B cell (primary cell): ENCODE data around the gene RABGAP1L.

Source experiments
- CTCF ChIP-seq: fragments of 200-600 bp; IDR thresholded peaks from one replicate; pipeline ENCODE4 v1.8.0; 2022; ENCODE audit warnings: antibody characterized with exemption, mild to moderate bottlenecking
- EZH2 ChIP-seq: IDR thresholded peaks from 2 replicates; pipeline ENCODE4 v1.6.1; 2012; ENCODE audit warnings: borderline replicate concordance, low read depth, mild to moderate bottlenecking, moderate library complexity, low read length; ENCODE audit not compliant: insufficient read depth, poor library complexity, severe bottlenecking

GRCh38 chr1:174815036-174815435 is 655.7 kb downstream of the RABGAP1L start:
- no peak for TF ChIP-seq CTCF
- TF ChIP-seq EZH2: no peak
